ENCODE results near the gene CIAO1.

The CIAO1 gene

GRCh38 chr2:96264086-96264485, 1.9 kb upstream of the CIAO1 start:
- H3K4me1 ChIP-seq (ENCODE audit: control insufficient read depth, low read depth, low read length): peaks cover 5% of the 10 kb centered on the region
- H3K27ac ChIP-seq (ENCODE audit: low read depth, low read length): no peak overlapping the region
- H2AK5ac ChIP-seq (ENCODE audit: low read length): no peak overlapping the region
- no peak overlapping the region for H3K4me2 ChIP-seq (ENCODE audit: low read length)
- H3K27me3 ChIP-seq (ENCODE audit: insufficient read depth, low read length, poor library complexity): no peaks in the 10 kb centered on the region
- peaks cover 7% of the 10 kb centered on the region for H3K36me3 ChIP-seq (ENCODE audit: control insufficient read depth, insufficient read depth, low read length)
- H2BK5ac ChIP-seq (ENCODE audit: low read length): no peak overlapping the region
- H3K23ac ChIP-seq (ENCODE audit: low read length): no peak overlapping the region
- peak; percentile 55 for DNase-seq
- H4K8ac ChIP-seq (ENCODE audit: low read depth, low read length): no peak overlapping the region
- H3K56ac ChIP-seq (ENCODE audit: low read length): no peak overlapping the region
- no peak overlapping the region for H4K5ac ChIP-seq (ENCODE audit: low read length)
- peaks cover 25% of the 10 kb centered on the region for H3K79me2 ChIP-seq (ENCODE audit: control insufficient read depth, insufficient read depth, low read length)
- H3K4me3 ChIP-seq (ENCODE audit: low read length): no peak overlapping the region
- no peak overlapping the region for H3K18ac ChIP-seq (ENCODE audit: low read length)
- peaks cover 26% of the 10 kb centered on the region for H3K79me1 ChIP-seq (ENCODE audit: low read length)
- H2BK15ac ChIP-seq (replicated peaks; ENCODE audit: low read depth): no peak overlapping the region
- no peak overlapping the region for H3K4ac ChIP-seq (ENCODE audit: low read depth, low read length)
- H3K9ac ChIP-seq (ENCODE audit: low read length): no peak overlapping the region
- no peak overlapping the region for H2BK120ac ChIP-seq (ENCODE audit: low read depth, low read length)
- WGBS (ENCODE audit: extremely low coverage, insufficient coverage, low lambda C conversion rate): no CpG with 5 or more reads among the region's 4 CpGs

GRCh38 chr2:96264656-96265348, 1.2 kb upstream of the CIAO1 start:
- Histone ChIP-seq H3K79me2 (ENCODE audit: control insufficient read depth, insufficient read depth, low read length) (peaks cover 24% of the 10 kb centered on the region), H2BK15ac (replicated peaks; ENCODE audit: low read depth) (no peak overlapping the region), H3K4me3 (ENCODE audit: low read length) (peak overlapping the region; percentile 94), H2BK120ac (ENCODE audit: low read depth, low read length) (no peak overlapping the region), H4K8ac (ENCODE audit: low read depth, low read length) (no peak overlapping the region), H3K27ac (ENCODE audit: low read depth, low read length) (no peak overlapping the region), H3K4ac (ENCODE audit: low read depth, low read length) (no peak overlapping the region), H3K9ac (ENCODE audit: low read length) (peak overlapping the region; percentile 86), H2BK5ac (ENCODE audit: low read length) (no peak overlapping the region), H3K4me2 (ENCODE audit: low read length) (peak overlapping the region; percentile 83), H3K79me1 (ENCODE audit: low read length) (peaks cover 20% of the 10 kb centered on the region), H3K27me3 (ENCODE audit: insufficient read depth, low read length, poor library complexity) (no peaks in the 10 kb centered on the region), H3K36me3 (ENCODE audit: control insufficient read depth, insufficient read depth, low read length) (peaks cover 8% of the 10 kb centered on the region), H4K5ac (ENCODE audit: low read length) (no peak overlapping the region), H3K23ac (ENCODE audit: low read length) (peak overlapping the region; percentile 30), H3K56ac (ENCODE audit: low read length) (peak overlapping the region; percentile 96), H3K4me1 (ENCODE audit: control insufficient read depth, low read depth, low read length) (peaks cover 5% of the 10 kb centered on the region), H3K18ac (ENCODE audit: low read length) (no peak overlapping the region), H2AK5ac (ENCODE audit: low read length) (no peak overlapping the region)
- peak; percentile 38 for DNase-seq
- WGBS (ENCODE audit: extremely low coverage, insufficient coverage, low lambda C conversion rate): 100% methylated on average over 2 of the region's 33 CpGs

GRCh38 chr2:96265349-96265839, 631 bp upstream of the CIAO1 start:
- no peak overlapping the region for H2BK5ac ChIP-seq (ENCODE audit: low read length)
- no peak overlapping the region for H3K18ac ChIP-seq (ENCODE audit: low read length)
- no peak overlapping the region for H4K5ac ChIP-seq (ENCODE audit: low read length)
- H3K9ac ChIP-seq (ENCODE audit: low read length): peak overlapping the region; percentile 86
- WGBS (ENCODE audit: extremely low coverage, insufficient coverage, low lambda C conversion rate): no CpG with 5 or more reads among the region's 49 CpGs
- peaks cover 5% of the 10 kb centered on the region for H3K4me1 ChIP-seq (ENCODE audit: control insufficient read depth, low read depth, low read length)
- no peak for DNase-seq
- H3K79me2 ChIP-seq (ENCODE audit: control insufficient read depth, insufficient read depth, low read length): peaks cover 24% of the 10 kb centered on the region
- no peak overlapping the region for H2BK15ac ChIP-seq (replicated peaks; ENCODE audit: low read depth)
- H3K23ac ChIP-seq (ENCODE audit: low read length): peak overlapping the region; percentile 30
- H3K36me3 ChIP-seq (ENCODE audit: control insufficient read depth, insufficient read depth, low read length): peaks cover 8% of the 10 kb centered on the region
- no peak overlapping the region for H3K27ac ChIP-seq (ENCODE audit: low read depth, low read length)
- no peak overlapping the region for H2BK120ac ChIP-seq (ENCODE audit: low read depth, low read length)
- peaks cover 18% of the 10 kb centered on the region for H3K79me1 ChIP-seq (ENCODE audit: low read length)
- H3K56ac ChIP-seq (ENCODE audit: low read length): peak overlapping the region; percentile 96
- H3K4ac ChIP-seq (ENCODE audit: low read depth, low read length): no peak overlapping the region
- peak overlapping the region; percentile 83 for H3K4me2 ChIP-seq (ENCODE audit: low read length)
- no peak overlapping the region for H4K8ac ChIP-seq (ENCODE audit: low read depth, low read length)
- peak overlapping the region; percentile 94 for H3K4me3 ChIP-seq (ENCODE audit: low read length)
- no peaks in the 10 kb centered on the region for H3K27me3 ChIP-seq (ENCODE audit: insufficient read depth, low read length, poor library complexity)
- no peak overlapping the region for H2AK5ac ChIP-seq (ENCODE audit: low read length)

GRCh38 chr2:96267159-96267971, 1.3 kb downstream of the CIAO1 start:
- H2BK120ac ChIP-seq (ENCODE audit: low read depth, low read length): no peak overlapping the region
- peaks cover 12% of the 10 kb centered on the region for H3K36me3 ChIP-seq (ENCODE audit: control insufficient read depth, insufficient read depth, low read length)
- H3K18ac ChIP-seq (ENCODE audit: low read length): no peak overlapping the region
- H3K4me2 ChIP-seq (ENCODE audit: low read length): no peak overlapping the region
- H3K79me2 ChIP-seq (ENCODE audit: control insufficient read depth, insufficient read depth, low read length): peaks cover 24% of the 10 kb centered on the region
- no peak overlapping the region for H3K4ac ChIP-seq (ENCODE audit: low read depth, low read length)
- no peak overlapping the region for H4K8ac ChIP-seq (ENCODE audit: low read depth, low read length)
- peaks cover 16% of the 10 kb centered on the region for H3K79me1 ChIP-seq (ENCODE audit: low read length)
- no peak overlapping the region for H4K5ac ChIP-seq (ENCODE audit: low read length)
- no peak overlapping the region for H3K23ac ChIP-seq (ENCODE audit: low read length)
- H2BK15ac ChIP-seq (replicated peaks; ENCODE audit: low read depth): no peak overlapping the region
- H3K4me1 ChIP-seq (ENCODE audit: control insufficient read depth, low read depth, low read length): peaks cover 5% of the 10 kb centered on the region
- no peak overlapping the region for H3K4me3 ChIP-seq (ENCODE audit: low read length)
- H3K27ac ChIP-seq (ENCODE audit: low read depth, low read length): no peak overlapping the region
- H3K56ac ChIP-seq (ENCODE audit: low read length): no peak overlapping the region
- WGBS (ENCODE audit: extremely low coverage, insufficient coverage, low lambda C conversion rate): no CpG with 5 or more reads among the region's 12 CpGs
- no peak overlapping the region for H2AK5ac ChIP-seq (ENCODE audit: low read length)
- no peak overlapping the region for H2BK5ac ChIP-seq (ENCODE audit: low read length)
- no peak overlapping the region for H3K9ac ChIP-seq (ENCODE audit: low read length)
- H3K27me3 ChIP-seq (ENCODE audit: insufficient read depth, low read length, poor library complexity): no peaks in the 10 kb centered on the region
- peak; percentile 70 for DNase-seq

- no peak overlapping the region for H2BK120ac ChIP-seq (ENCODE audit: low read depth, low read length)
- no peak overlapping the region for H4K8ac ChIP-seq (ENCODE audit: low read depth, low read length)
- H3K27ac ChIP-seq (ENCODE audit: low read depth, low read length): no peak overlapping the region
- peaks cover 7% of the 10 kb centered on the region for H3K79me1 ChIP-seq (ENCODE audit: low read length)
- H3K36me3 ChIP-seq (ENCODE audit: control insufficient read depth, insufficient read depth, low read length): peaks cover 22% of the 10 kb centered on the region
- no peaks in the 10 kb centered on the region for H3K4me1 ChIP-seq (ENCODE audit: control insufficient read depth, low read depth, low read length)
- H2BK15ac ChIP-seq (replicated peaks; ENCODE audit: low read depth): no peak overlapping the region
- H4K5ac ChIP-seq (ENCODE audit: low read length): no peak overlapping the region
- no peak overlapping the region for H3K56ac ChIP-seq (ENCODE audit: low read length)
- no peak overlapping the region for H3K18ac ChIP-seq (ENCODE audit: low read length)
- DNase-seq: no peak
- no peak overlapping the region for H3K23ac ChIP-seq (ENCODE audit: low read length)
- no peak overlapping the region for H3K4me3 ChIP-seq (ENCODE audit: low read length)
- no peak overlapping the region for H2AK5ac ChIP-seq (ENCODE audit: low read length)
- no peaks in the 10 kb centered on the region for H3K27me3 ChIP-seq (ENCODE audit: insufficient read depth, low read length, poor library complexity)
- H3K4me2 ChIP-seq (ENCODE audit: low read length): no peak overlapping the region
- no peak overlapping the region for H3K4ac ChIP-seq (ENCODE audit: low read depth, low read length)
- no peak overlapping the region for H3K9ac ChIP-seq (ENCODE audit: low read length)
- no peak overlapping the region for H2BK5ac ChIP-seq (ENCODE audit: low read length)
- no CpG with 5 or more reads among the region's 3 CpGs for WGBS (ENCODE audit: extremely low coverage, insufficient coverage, low lambda C conversion rate)
- H3K79me2 ChIP-seq (ENCODE audit: control insufficient read depth, insufficient read depth, low read length): peaks cover 7% of the 10 kb centered on the region
Observed at GRCh38 chr2:96271995-96272394, 6.0 kb downstream of the CIAO1 start.

All from mesendoderm (in vitro differentiated cells).